GM12801 (cell line): ENCODE measurements around the gene TSPAN31.

ENCODE experiments used
- CTCF ChIP-seq: IDR thresholded peaks from one replicate; pipeline ENCODE4 v1.5.1; 2011; ENCODE audit warnings: control low read depth; ENCODE audit not compliant: insufficient read length; ENCODE audit errors: extremely low read depth

The TSPAN31 gene

GRCh38 chr12:57744777-57745484, at the start of gene TSPAN31:
Gene TSPAN31 (plus strand): TSS chr12:57745039. CDS start chr12:57745155, 116 bp downstream.
- no peak for TF ChIP-seq CTCF

- TF ChIP-seq CTCF, result no peak
Measured at GRCh38 chr12:57695770-57696432, 48.9 kb upstream of the TSPAN31 start.

- no peak for TF ChIP-seq CTCF
Measured at GRCh38 chr12:57697076-57697475, 47.8 kb upstream of the TSPAN31 start.

GRCh38 chr12:57698414-57698813, 46.4 kb upstream of the TSPAN31 start:
- TF ChIP-seq CTCF, result no peak

GRCh38 chr12:57700317-57700716, 44.5 kb upstream of the TSPAN31 start:
- no peak for TF ChIP-seq CTCF

- no peak for TF ChIP-seq CTCF
Measured at GRCh38 chr12:57707250-57707649, 37.6 kb upstream of the TSPAN31 start.

GRCh38 chr12:57708296-57708695, 36.5 kb upstream of the TSPAN31 start:
- TF ChIP-seq CTCF, result no peak
